HAP-1 (cell line): ENCODE measurements around the gene RALGDS.

Experiments used
- DNase-seq, 2 experiments: peaks; one replicate each; pipeline ENCODE4 v3.0.0-alpha.2; 2016 to 2020; ENCODE audit warnings: low spot score in 2 of 2
- H3K27me3 ChIP-seq: fragments of 250-450 bp; sonication (Bioruptor Pico); 2 replicates; pipeline ENCODE4 v1.5.1; 2020; ENCODE audit warnings: low read depth, mild to moderate bottlenecking, moderate library complexity
- H3K36me3 ChIP-seq: fragments of 250-450 bp; sonication (Bioruptor Pico); replicated peaks from 2 replicates; pipeline ENCODE4 v1.5.1; 2020; ENCODE audit warnings: mild to moderate bottlenecking
- H3K4me1 ChIP-seq: fragments of 250-450 bp; sonication (Bioruptor Pico); 2 replicates; pipeline ENCODE4 v1.5.1; 2020; ENCODE audit warnings: mild to moderate bottlenecking
- H3K4me3 ChIP-seq: fragments of 250-450 bp; sonication (Bioruptor Pico); 2 replicates; pipeline ENCODE4 v1.5.1; 2020; ENCODE audit warnings: mild to moderate bottlenecking, moderate library complexity
- H3K9me3 ChIP-seq: fragments of 250-450 bp; sonication (Bioruptor Pico); 2 replicates; pipeline ENCODE4 v1.5.1; 2020; ENCODE audit warnings: mild to moderate bottlenecking, moderate library complexity
- in situ Hi-C: fragments of 300-500 bp; cut with MboI; formaldehyde crosslinking; loops from 3 replicates; pipeline ENCODE4 v1.14.3; 2020; ENCODE audit warnings: low sequenced_read_pairs, inconsistent platforms, mixed read lengths

Gene RALGDS

GRCh38 chr9:133058071-133058470 is 63.0 kb downstream of the RALGDS start:
- in situ Hi-C loops = no loop called here
- peaks cover 33% of the 10 kb centered on the region for H3K36me3 ChIP-seq

DNA sequence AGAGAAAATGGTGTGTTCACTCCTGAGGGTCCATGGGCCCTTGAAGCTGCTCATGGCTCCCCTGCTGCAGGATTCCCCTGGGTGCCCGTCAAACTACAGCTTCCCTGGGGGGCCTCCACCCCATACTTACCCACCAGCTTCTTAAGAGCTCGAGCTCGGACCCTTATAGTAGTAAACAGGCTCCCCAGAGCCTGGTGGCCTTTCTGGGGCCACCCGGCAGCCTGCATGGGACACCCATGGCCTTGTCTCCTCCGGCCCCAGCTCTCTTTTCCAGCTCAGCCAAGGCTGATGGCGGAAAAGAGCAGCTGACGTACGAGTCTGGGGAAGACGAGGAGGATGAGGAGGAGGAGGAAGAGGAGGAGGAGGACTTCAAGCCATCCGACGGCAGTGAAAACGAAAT is 63.5 kb downstream of the RALGDS start:
- in situ Hi-C loops = no loop called here
- H3K4me1 ChIP-seq = no peaks in the 10 kb centered on the region
- no peak for DNase-seq
- H3K36me3 ChIP-seq = peaks cover 39% of the 10 kb centered on the region
- no peak overlapping the region for H3K4me3 ChIP-seq
- no peaks in the 10 kb centered on the region for H3K9me3 ChIP-seq
- H3K27me3 ChIP-seq = no peaks in the 10 kb centered on the region

More at GRCh38 chr9:133058071-133058470, 63.0 kb downstream of the RALGDS start:
- Histone ChIP-seq H3K4me3 (no peak overlapping the region), H3K27me3 (no peaks in the 10 kb centered on the region), H3K4me1 (no peaks in the 10 kb centered on the region), H3K9me3 (no peaks in the 10 kb centered on the region)
- DNase-seq = no peak

DNA sequence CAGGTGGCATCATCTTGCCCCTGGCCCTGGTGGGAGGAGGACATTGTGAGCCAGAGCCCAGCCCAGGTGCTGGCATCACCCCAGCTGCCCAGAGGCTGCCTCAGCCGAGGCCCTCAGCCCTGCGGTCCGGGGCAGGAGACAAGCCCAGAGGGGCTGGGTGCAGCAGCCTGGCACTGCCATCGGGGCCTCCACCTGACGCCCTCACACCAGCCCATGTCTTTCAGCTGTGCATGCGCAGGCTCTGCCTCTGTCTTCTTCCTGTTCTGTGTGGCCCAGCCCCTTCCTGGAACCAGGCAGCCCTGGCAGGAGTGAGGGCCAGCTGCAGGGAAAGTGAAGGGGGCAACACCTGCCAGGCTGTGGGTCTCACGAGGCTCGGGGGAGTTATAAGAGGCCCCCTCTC is 64.0 kb downstream of the RALGDS start:
- H3K36me3 ChIP-seq = peaks cover 41% of the 10 kb centered on the region
- no peaks in the 10 kb centered on the region for H3K4me1 ChIP-seq
- in situ Hi-C loops = no loop called here
- no peaks in the 10 kb centered on the region for H3K9me3 ChIP-seq
- H3K27me3 ChIP-seq = no peaks in the 10 kb centered on the region
- H3K4me3 ChIP-seq = no peak overlapping the region
- DNase-seq = no peak

DNA sequence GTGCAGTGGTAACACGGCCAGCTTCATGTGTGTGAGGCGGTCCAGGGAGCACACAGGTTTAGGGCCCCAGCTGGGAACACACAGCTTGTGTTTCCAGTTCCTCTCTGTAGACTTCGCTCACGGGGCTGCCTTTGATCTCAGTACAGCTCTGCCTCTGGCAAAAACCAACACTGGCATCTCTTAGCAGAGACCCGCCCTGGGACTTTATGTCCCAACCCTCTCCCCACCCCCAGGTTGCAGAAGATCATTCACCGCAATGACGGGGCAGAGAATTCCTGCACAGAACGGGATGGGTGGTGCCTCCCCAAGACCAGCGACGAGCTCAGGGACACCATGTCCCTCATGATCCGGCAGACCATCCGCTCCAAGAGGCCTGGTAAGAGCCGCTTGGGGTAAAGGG is 64.5 kb downstream of the RALGDS start:
- H3K4me1 ChIP-seq = no peaks in the 10 kb centered on the region
- H3K4me3 ChIP-seq = no peak overlapping the region
- H3K27me3 ChIP-seq = no peaks in the 10 kb centered on the region
- H3K9me3 ChIP-seq = no peaks in the 10 kb centered on the region
- no peak for DNase-seq
- in situ Hi-C loops = no loop called here
- peaks cover 44% of the 10 kb centered on the region for H3K36me3 ChIP-seq

DNA sequence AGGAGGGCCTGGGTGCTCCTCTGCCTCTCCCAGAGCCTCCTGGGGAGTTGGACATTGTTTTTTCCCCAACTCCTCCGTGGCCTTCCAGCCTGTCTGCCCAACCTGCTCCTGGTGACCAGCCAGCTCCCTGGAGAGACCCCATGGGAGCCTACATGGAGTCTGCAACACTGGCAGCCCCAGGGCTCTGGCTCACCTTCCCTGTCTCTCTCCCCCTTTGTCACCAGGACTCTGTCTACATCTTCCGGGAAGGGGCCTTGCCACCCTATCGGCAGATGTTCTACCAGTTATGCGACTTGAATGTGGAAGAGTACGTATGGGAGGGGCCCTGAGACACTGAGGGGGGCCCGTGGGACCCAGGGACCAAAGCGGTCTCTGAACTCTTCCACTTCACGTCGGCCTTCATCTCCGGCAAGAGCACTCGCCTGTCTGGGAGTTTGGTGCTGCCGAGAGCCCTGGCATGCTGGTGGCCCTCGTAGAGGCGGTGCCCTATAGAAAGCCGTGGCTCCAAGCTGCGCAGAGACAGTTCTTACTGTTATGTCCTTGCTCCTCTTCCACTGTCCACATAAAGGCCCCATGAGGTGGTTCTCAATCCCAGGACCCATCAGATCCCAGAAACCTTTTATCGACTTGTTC is 65.1 kb downstream of the RALGDS start:
- no peaks in the 10 kb centered on the region for H3K27me3 ChIP-seq
- no peaks in the 10 kb centered on the region for H3K4me1 ChIP-seq
- no peaks in the 10 kb centered on the region for H3K9me3 ChIP-seq
- in situ Hi-C loops = no loop called here
- H3K36me3 ChIP-seq = peaks cover 51% of the 10 kb centered on the region
- H3K4me3 ChIP-seq = no peak overlapping the region
- DNase-seq = no peak

- no peak overlapping the region for H3K4me3 ChIP-seq
- peaks cover 53% of the 10 kb centered on the region for H3K36me3 ChIP-seq
- H3K4me1 ChIP-seq = no peaks in the 10 kb centered on the region
- DNase-seq = no peak
- H3K9me3 ChIP-seq = no peaks in the 10 kb centered on the region
- no peaks in the 10 kb centered on the region for H3K27me3 ChIP-seq
- in situ Hi-C loops = no loop called here
Measured at GRCh38 chr9:133054966-133055365, 66.1 kb downstream of the RALGDS start.

GRCh38 chr9:133054194-133054890 is 66.7 kb downstream of the RALGDS start:
- no peak for DNase-seq
- no peaks in the 10 kb centered on the region for H3K9me3 ChIP-seq
- H3K4me1 ChIP-seq = no peaks in the 10 kb centered on the region
- H3K36me3 ChIP-seq = peaks cover 57% of the 10 kb centered on the region
- in situ Hi-C loops = no loop called here
- H3K4me3 ChIP-seq = no peak overlapping the region
- H3K27me3 ChIP-seq = no peaks in the 10 kb centered on the region

DNA sequence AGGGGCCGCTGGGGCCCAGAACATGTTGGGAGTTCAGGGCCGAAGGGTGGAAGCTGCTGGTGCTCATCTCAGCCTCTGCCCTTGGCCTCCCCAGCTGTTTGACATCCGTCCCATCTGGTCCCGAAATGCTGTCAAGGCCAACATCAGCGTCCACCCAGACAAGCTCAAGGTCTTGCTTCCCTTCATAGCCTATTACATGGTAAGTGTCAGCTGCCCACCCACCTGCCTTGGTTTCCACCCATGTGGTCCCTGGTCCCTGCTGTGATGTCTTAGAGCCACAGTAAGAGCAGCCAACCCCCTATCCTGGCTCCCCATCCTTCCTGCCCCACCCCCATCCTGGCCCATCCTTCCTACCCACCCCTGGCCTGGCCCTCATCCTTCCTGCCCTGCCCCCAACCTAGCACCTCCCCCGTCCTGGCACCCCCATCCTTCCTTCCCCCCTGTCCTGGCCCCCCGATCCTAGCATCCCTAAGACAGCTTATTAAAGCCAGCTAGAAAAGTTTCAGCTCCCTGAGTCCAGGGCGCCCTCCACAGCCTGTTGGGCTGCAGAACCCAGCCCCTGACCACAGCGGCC is 69.0 kb downstream of the RALGDS start:
- no peaks in the 10 kb centered on the region for H3K27me3 ChIP-seq
- no peak for DNase-seq
- no peaks in the 10 kb centered on the region for H3K4me1 ChIP-seq
- peaks cover 58% of the 10 kb centered on the region for H3K36me3 ChIP-seq
- H3K9me3 ChIP-seq = no peaks in the 10 kb centered on the region
- in situ Hi-C loops = no loop called here
- no peak overlapping the region for H3K4me3 ChIP-seq

GRCh38 chr9:133051281-133051900 is 69.6 kb downstream of the RALGDS start:
- Histone ChIP-seq H3K27me3 (no peaks in the 10 kb centered on the region), H3K9me3 (no peaks in the 10 kb centered on the region), H3K4me3 (no peak overlapping the region), H3K4me1 (no peaks in the 10 kb centered on the region), H3K36me3 (peaks cover 58% of the 10 kb centered on the region)
- in situ Hi-C loops = no loop called here
- no peak for DNase-seq

DNA sequence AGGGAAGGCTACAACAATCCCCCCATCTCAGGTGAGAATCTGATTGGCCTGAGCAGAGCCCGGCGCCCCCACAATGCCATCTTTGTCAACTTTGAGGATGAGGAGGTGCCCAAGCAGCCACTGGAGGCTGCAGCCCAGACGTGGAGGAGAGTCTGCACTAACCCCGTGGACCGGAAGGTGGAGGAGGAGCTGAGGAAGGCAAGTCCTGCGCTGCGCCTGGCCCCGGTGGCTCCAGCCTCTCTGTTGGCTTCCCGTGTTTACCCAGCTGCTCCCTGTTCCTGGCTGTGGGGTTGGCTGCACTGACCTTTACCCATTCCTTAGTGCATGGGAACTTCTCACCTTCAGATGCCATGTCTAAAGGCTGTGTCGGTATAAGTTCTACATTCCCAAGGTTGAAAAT is 70.3 kb downstream of the RALGDS start:
- H3K9me3 ChIP-seq = no peaks in the 10 kb centered on the region
- no peaks in the 10 kb centered on the region for H3K4me1 ChIP-seq
- DNase-seq = no peak
- no peaks in the 10 kb centered on the region for H3K27me3 ChIP-seq
- in situ Hi-C loops = no loop called here
- peaks cover 58% of the 10 kb centered on the region for H3K36me3 ChIP-seq
- H3K4me3 ChIP-seq = no peak overlapping the region

GRCh38 chr9:133050142-133050541 is 70.9 kb downstream of the RALGDS start:
- in situ Hi-C loops = no loop called here
- Histone ChIP-seq H3K27me3 (no peaks in the 10 kb centered on the region), H3K4me1 (no peaks in the 10 kb centered on the region), H3K4me3 (no peak overlapping the region), H3K9me3 (no peaks in the 10 kb centered on the region), H3K36me3 (peaks cover 56% of the 10 kb centered on the region)
- DNase-seq = no peak

DNA sequence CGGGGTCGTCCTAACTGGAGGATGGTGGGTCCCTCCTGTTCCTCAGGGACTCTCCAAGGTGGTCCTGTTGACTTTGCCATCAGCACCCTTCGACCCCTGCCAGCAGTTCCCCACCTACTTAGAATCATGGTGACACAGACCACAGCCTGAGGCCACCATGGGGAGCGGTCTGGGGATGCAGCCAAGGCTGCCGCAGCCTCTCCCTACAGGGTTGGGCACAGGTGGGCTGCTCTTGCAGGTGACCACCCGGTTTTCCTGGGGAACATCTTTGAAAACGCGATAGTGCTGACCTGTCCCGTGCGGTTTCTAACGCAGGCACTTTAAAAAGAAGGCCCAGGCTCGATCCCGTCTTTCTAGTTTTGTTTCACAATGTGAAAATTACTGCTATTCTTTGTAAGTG is 72.0 kb downstream of the RALGDS start:
- DNase-seq = no peak
- H3K4me1 ChIP-seq = no peaks in the 10 kb centered on the region
- in situ Hi-C loops = loop anchor here (25.0 kb wide), 1 partner anchor 438 kb away; the partner anchor contains the start of gene SLC2A6
- H3K4me3 ChIP-seq = no peak overlapping the region
- H3K9me3 ChIP-seq = no peaks in the 10 kb centered on the region
- peaks cover 59% of the 10 kb centered on the region for H3K36me3 ChIP-seq
- no peaks in the 10 kb centered on the region for H3K27me3 ChIP-seq

DNA sequence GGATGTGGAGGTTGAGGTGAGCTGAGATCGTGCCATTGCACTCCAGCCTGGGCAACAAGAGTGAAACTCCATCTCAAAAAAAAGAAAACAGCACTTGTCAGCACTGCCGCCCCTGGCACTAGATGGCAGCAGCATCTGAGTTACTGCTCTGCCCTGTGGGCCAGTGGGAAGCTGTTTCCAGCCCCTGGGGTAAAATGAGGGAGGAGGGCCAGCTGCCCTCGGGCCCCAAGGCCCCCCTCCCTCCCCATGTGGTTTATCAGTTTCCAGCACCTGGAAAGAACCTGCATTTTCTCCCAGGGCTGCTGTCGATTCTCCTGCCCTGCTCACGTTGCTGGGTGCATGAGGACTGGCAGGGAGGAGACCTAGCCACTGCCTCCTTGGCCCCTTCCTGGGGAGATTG is 72.4 kb downstream of the RALGDS start:
- Histone ChIP-seq H3K9me3 (no peaks in the 10 kb centered on the region), H3K4me3 (no peak overlapping the region), H3K36me3 (peaks cover 61% of the 10 kb centered on the region), H3K4me1 (no peaks in the 10 kb centered on the region), H3K27me3 (no peaks in the 10 kb centered on the region)
- no peak for DNase-seq
- in situ Hi-C loops = loop anchor here (25.0 kb wide), 1 partner anchor 439 kb away; the partner anchor contains the start of gene SLC2A6
